Measurements from ENCODE around the gene TNFRSF13B. TPM values are rescaled to one million over a fixed set of nuclear protein-coding genes. Genes with fewer than 3 reads are reported as not detected.

TNFRSF13B gene
- total and polyA plus RNA-seq, 10 of the 15 experiments (the other 5 are each of a cell fraction or from before 2014, with no cell fraction given) = 15.5 to 231 (median 119) TPM

DNA sequence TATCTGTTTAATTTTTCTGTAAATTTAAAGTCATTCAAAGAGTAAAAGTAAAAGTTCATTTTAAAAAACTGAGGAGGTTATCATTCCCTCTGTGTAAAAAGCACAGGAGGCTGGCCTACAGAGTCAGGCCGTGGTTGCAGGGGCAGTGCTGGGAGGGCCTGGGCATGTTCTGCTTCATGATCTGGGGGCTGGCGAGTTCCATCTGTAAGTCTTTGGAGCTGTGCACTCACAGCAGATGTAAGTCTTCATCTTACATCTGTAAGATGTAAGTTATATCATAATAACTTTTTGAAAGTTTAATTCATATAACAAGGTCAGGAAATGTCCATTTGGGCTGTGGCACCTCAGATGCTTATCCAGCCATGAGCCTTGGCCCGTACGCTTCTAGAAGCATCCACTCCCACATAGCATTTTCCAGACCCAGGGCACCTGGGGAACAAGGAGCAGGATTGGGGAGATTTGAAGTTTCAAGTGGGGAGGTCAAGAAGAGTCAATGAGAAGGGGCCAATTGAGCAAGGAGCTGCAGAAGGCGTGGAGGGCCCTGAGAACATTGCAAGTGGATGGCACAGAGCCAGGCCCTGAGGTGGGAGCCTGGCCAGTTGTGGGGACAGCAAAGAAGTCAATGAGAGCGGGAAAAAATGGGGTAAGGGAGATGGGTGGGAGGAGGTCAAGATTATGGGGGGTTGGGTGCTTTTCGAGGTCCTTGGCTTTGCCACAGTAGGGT, 54.1 kb downstream of the TNFRSF13B start (continued):
- TF ChIP-seq EED (IDR thresholded peaks at IDR 0.05; ENCODE audit: low read depth) (no peak), ESRRA (IDR thresholded peaks at IDR 0.05; ENCODE audit: low read length) (no peak), IKZF2 (IDR thresholded peaks at IDR 0.05) (no peak)
- TF ChIP-seq, protein P1, sequence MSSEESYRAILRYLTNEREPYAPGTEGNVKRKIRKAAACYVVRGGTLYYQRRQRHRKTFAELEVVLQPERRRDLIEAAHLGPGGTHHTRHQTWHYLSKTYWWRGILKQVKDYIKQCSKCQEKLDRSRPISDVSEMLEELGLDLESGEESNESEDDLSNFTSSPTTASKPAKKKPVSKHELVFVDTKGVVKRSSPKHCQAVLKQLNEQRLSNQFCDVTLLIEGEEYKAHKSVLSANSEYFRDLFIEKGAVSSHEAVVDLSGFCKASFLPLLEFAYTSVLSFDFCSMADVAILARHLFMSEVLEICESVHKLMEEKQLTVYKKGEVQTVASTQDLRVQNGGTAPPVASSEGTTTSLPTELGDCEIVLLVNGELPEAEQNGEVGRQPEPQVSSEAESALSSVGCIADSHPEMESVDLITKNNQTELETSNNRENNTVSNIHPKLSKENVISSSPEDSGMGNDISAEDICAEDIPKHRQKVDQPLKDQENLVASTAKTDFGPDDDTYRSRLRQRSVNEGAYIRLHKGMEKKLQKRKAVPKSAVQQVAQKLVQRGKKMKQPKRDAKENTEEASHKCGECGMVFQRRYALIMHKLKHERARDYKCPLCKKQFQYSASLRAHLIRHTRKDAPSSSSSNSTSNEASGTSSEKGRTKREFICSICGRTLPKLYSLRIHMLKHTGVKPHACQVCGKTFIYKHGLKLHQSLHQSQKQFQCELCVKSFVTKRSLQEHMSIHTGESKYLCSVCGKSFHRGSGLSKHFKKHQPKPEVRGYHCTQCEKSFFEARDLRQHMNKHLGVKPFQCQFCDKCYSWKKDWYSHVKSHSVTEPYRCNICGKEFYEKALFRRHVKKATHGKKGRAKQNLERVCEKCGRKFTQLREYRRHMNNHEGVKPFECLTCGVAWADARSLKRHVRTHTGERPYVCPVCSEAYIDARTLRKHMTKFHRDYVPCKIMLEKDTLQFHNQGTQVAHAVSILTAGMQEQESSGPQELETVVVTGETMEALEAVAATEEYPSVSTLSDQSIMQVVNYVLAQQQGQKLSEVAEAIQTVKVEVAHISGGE (CRISPR knock-in tag; IDR thresholded peaks at IDR 0.05) = no peak

DNA sequence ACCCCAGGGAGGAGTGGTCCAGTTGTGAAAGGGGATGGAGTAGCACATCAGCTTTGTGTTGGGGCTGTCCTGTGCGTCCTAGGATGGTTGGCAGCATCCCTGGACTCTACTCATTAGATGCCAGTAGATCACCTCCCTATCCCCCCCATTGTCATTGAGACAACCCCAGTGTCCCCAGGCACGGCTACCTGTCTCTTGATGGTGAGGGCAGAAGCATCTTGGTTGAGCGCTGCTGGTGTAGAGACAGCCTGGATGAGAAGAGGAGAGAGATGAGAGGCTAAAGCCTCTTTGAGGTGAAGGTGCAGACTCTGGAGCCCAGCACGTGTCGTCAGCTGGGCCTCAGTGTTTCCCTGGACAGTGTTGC, 55.4 kb downstream of the TNFRSF13B start:
- intact Hi-C loops (cut with micrococcal nuclease; ENCODE audit: unreplicated experiment) (loop anchor here (1.0 kb wide), 1 partner anchor 75 kb away; no protein-coding TSS in a partner anchor), in situ Hi-C loops (cut with MboI) (no loop called here)
- DNase-seq (ENCODE audit: low read depth, low spot score) (no peak), ATAC-seq (no peak), FAIRE-seq (no peak)
- BruUV-seq (replicated peaks) = no TSS peak
- Histone ChIP-seq H3K36me3 (ENCODE audit: control insufficient read depth in 2 of 2, insufficient read depth in 2 of 2, low read length in 1 of 2) (no peaks in the 10 kb centered on the region), H3K9ac (ENCODE audit: control insufficient read depth, insufficient read depth, low read length) (no peak overlapping the region), H3K27ac (ENCODE audit: control insufficient read depth, insufficient read depth) (no peak overlapping the region), H3K9me3 (replicated peaks; ENCODE audit: control insufficient read depth, insufficient read depth, low read length) (no peaks in the 10 kb centered on the region), H3K79me2 (ENCODE audit: control insufficient read depth, insufficient read depth, low read length) (no peaks in the 10 kb centered on the region), H3K27me3 (replicated peaks in 1 of 2; ENCODE audit: control insufficient read depth in 2 of 2, insufficient read depth in 2 of 2, low read length in 1 of 2) (0 out of 4 replicates have a peak, but pooled peaks cover 0 to 1% of the 10 kb centered on the region in 2 experiments), H4K20me1 (ENCODE audit: control insufficient read depth, insufficient read depth) (no peaks in the 10 kb centered on the region), H3K4me2 (ENCODE audit: control insufficient read depth, insufficient read depth) (no peak overlapping the region), H2AFZ (ENCODE audit: control insufficient read depth, low read depth, low read length) (no peak overlapping the region), H3K4me1 (ENCODE audit: control insufficient read depth, insufficient read depth, low read length) (peaks cover 8% of the 10 kb centered on the region), H3K4me3 (no peak overlapping the region)
- ChIA-PET RAD21 (ENCODE audit: unreplicated experiment) (interaction anchor here (1.8 to 3.4 kb wide), 2 partner anchors 73 to 76 kb away, joined by 15 to 27 read pairs; no protein-coding TSS in a partner anchor), POLR2A (no interaction called here), SMC1A (ENCODE audit: uncharacterized antibody, unreplicated experiment) (interaction anchor here (0.7 to 5.7 kb wide), 7 partner anchors 53 to 247 kb away, joined by 3 to 43 read pairs (median 5); no protein-coding TSS in a partner anchor), CTCF (interaction anchor here (0.6 to 7.0 kb wide), 6 partner anchors 10 to 75 kb away, joined by 3 to 92 read pairs (median 4); no protein-coding TSS in a partner anchor)
- WGBS (ENCODE audit: insufficient coverage, insufficient replicate concordance, low lambda C conversion rate, missing lambda C conversion rate) = 57% methylated on average over 5 of the region's 5 CpGs
- TF ChIP-seq YY1 (IDR thresholded peaks at IDR 0.05; ENCODE audit: low read depth, low read length) (no peak), NR2C2 (IDR thresholded peaks at IDR 0.05; ENCODE audit: borderline replicate concordance, control insufficient read depth, insufficient read length, low read depth) (no peak), MTA2 (IDR thresholded peaks at IDR 0.05; ENCODE audit: low read depth) (no peak), CTCF (IDR thresholded peaks at IDR 0.05 in 2 of 3, conservative IDR thresholded peaks at IDR 0.05 in 1 of 3; ENCODE audit: control insufficient read depth in 2 of 3, extremely low read depth in 1 of 3, insufficient read depth in 1 of 3, low read depth in 3 of 3, low read length in 3 of 3) (no peak), ZSCAN29 (IDR thresholded peaks at IDR 0.05) (no peak)
- TF ChIP-seq, protein P2, sequence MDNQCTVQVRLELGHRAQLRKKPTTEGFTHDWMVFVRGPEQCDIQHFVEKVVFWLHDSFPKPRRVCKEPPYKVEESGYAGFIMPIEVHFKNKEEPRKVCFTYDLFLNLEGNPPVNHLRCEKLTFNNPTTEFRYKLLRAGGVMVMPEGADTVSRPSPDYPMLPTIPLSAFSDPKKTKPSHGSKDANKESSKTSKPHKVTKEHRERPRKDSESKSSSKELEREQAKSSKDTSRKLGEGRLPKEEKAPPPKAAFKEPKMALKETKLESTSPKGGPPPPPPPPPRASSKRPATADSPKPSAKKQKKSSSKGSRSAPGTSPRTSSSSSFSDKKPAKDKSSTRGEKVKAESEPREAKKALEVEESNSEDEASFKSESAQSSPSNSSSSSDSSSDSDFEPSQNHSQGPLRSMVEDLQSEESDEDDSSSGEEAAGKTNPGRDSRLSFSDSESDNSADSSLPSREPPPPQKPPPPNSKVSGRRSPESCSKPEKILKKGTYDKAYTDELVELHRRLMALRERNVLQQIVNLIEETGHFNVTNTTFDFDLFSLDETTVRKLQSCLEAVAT (IDR thresholded peaks at IDR 0.05) = no peak
- TF ChIP-seq, protein P3, sequence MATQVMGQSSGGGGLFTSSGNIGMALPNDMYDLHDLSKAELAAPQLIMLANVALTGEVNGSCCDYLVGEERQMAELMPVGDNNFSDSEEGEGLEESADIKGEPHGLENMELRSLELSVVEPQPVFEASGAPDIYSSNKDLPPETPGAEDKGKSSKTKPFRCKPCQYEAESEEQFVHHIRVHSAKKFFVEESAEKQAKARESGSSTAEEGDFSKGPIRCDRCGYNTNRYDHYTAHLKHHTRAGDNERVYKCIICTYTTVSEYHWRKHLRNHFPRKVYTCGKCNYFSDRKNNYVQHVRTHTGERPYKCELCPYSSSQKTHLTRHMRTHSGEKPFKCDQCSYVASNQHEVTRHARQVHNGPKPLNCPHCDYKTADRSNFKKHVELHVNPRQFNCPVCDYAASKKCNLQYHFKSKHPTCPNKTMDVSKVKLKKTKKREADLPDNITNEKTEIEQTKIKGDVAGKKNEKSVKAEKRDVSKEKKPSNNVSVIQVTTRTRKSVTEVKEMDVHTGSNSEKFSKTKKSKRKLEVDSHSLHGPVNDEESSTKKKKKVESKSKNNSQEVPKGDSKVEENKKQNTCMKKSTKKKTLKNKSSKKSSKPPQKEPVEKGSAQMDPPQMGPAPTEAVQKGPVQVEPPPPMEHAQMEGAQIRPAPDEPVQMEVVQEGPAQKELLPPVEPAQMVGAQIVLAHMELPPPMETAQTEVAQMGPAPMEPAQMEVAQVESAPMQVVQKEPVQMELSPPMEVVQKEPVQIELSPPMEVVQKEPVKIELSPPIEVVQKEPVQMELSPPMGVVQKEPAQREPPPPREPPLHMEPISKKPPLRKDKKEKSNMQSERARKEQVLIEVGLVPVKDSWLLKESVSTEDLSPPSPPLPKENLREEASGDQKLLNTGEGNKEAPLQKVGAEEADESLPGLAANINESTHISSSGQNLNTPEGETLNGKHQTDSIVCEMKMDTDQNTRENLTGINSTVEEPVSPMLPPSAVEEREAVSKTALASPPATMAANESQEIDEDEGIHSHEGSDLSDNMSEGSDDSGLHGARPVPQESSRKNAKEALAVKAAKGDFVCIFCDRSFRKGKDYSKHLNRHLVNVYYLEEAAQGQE (IDR thresholded peaks at IDR 0.05; ENCODE audit: low read depth, low read length) = no peak
